Ascending aorta (tissue), 2 donors: ENCODE results near the gene CXXC1. TPM values are rescaled to one million over a fixed set of nuclear protein-coding genes. Genes with fewer than 3 reads are reported as not detected.
"Not testable (repeated sequence)": the region's sequence is repeated elsewhere in the genome, so short reads cannot be mapped to it uniquely, and the experiment has no call there.

ENCODE experiments used
- DNase-seq, 2 donors: peaks; one replicate each; pipeline ENCODE4 v3.0.0-alpha.2; 2019; ENCODE audit warnings: low spot score in 2 of 2
- H3K27ac ChIP-seq, 2 donors: fragments of 200-600 bp; sonication (generic); one replicate each; pipeline ENCODE4 v1.5.1; 2016 to 2017; ENCODE audit warnings: mild to moderate bottlenecking in 1 of 2
- H3K27me3 ChIP-seq: fragments of 200-600 bp; sonication (generic); one replicate; pipeline ENCODE4 v1.5.1; 2017
- H3K36me3 ChIP-seq, 2 donors: fragments of 200-600 bp; sonication (generic); one replicate each; pipeline ENCODE4 v1.5.1; 2016
- H3K4me1 ChIP-seq, 2 donors: fragments of 200-600 bp; sonication (generic); one replicate each; pipeline ENCODE4 v1.5.1; 2016 to 2017; ENCODE audit warnings: mild to moderate bottlenecking in 1 of 2
- H3K4me3 ChIP-seq, 2 donors: fragments of 200-600 bp; sonication (generic); one replicate each; pipeline ENCODE4 v1.5.1; 2016 to 2017; ENCODE audit warnings: mild to moderate bottlenecking in 1 of 2
- H3K9me3 ChIP-seq, 2 donors: fragments of 200-600 bp; sonication (generic); one replicate each; pipeline ENCODE4 v1.5.1; 2016
- intact Hi-C: fragments of 100-400 bp; cut with DNase I; formaldehyde crosslinking; loops from one replicate; pipeline ENCODE4 v1.15.1; 2023
- total RNA-seq: library from RNA; depleted of rRNA; stranded (reverse); fragments of >200 nt; gene quantifications from one replicate; pipeline ENCODE4 v1.1.0, GENCODE V29; 2016
- TF ChIP-seq, protein P1 (sequence below), 3 experiments: fragments of 200-600 bp in 2 of 3; fragments of 450-650 bp in 1 of 3; sonication (generic) in 2 of 3; IDR thresholded peaks; one replicate each; pipeline ENCODE4 v1.5.1; 2016 to 2019; ENCODE audit warnings: antibody characterized with exemption in 3 of 3, mild to moderate bottlenecking in 1 of 3, moderate library complexity in 1 of 3

CXXC1 gene
- total RNA-seq, 1 donor from 2014 or later, result 171 TPM

DNA sequence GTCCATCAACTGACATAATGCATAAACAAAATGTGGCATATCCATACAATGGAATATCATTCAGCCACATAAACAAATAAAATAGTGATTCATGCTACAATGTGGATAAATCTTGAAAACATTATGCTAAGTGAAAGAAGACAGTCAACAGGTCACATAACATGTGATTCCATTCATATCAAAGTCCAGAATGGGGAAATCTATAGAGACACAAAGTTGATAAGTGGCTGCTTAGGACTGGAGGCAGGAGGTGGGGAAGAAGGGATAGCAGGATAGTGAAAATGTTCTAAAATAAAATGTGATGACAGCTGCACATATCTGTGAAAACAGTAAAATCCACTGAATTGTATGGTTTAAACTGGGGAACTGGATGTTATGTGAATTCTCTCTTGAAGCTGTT, 39.9 kb downstream of the CXXC1 start:
- Histone ChIP-seq H3K36me3 (no peaks in the 10 kb centered on the region), H3K4me1 (no peaks in the 10 kb centered on the region), H3K4me3 (no peak overlapping the region), H3K27me3 (no peaks in the 10 kb centered on the region), H3K9me3 (no peaks in the 10 kb centered on the region), H3K27ac (no peak overlapping the region)
- TF ChIP-seq, protein P1, sequence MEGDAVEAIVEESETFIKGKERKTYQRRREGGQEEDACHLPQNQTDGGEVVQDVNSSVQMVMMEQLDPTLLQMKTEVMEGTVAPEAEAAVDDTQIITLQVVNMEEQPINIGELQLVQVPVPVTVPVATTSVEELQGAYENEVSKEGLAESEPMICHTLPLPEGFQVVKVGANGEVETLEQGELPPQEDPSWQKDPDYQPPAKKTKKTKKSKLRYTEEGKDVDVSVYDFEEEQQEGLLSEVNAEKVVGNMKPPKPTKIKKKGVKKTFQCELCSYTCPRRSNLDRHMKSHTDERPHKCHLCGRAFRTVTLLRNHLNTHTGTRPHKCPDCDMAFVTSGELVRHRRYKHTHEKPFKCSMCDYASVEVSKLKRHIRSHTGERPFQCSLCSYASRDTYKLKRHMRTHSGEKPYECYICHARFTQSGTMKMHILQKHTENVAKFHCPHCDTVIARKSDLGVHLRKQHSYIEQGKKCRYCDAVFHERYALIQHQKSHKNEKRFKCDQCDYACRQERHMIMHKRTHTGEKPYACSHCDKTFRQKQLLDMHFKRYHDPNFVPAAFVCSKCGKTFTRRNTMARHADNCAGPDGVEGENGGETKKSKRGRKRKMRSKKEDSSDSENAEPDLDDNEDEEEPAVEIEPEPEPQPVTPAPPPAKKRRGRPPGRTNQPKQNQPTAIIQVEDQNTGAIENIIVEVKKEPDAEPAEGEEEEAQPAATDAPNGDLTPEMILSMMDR (IDR thresholded peaks at IDR 0.05), result no peak
- DNase-seq, result no peak
- intact Hi-C loops, result no loop called here

DNA sequence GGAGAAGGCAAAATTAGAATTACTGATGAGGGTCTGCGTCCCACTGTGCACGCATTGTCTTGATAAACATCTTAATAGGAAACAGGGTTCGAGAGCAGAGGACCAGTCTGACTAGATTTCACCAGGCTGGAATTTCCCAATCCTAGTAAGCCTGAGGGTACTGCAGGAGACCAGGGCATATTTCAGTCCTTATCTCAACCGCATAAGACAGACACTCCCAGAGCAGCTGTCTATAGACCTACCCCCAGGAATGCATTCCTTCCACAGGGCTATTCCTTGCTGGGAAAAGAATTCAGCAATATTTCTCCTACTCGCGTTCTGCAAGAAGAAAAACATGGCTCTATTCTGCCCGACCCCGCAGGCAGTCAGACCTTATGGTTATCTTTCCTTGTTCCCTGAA, 45.7 kb downstream of the CXXC1 start:
- H3K27ac ChIP-seq, H3K4me1 ChIP-seq, intact Hi-C loops, H3K4me3 ChIP-seq, H3K9me3 ChIP-seq, H3K36me3 ChIP-seq, DNase-seq, H3K27me3 ChIP-seq: not testable (repeated sequence)

GRCh38 chr18:50240080-50240563, 47.4 kb downstream of the CXXC1 start:
- intact Hi-C loops, result no loop called here
- Histone ChIP-seq H3K9me3 (no peaks in the 10 kb centered on the region), H3K27me3 (no peaks in the 10 kb centered on the region), H3K36me3 (no peaks in the 10 kb centered on the region), H3K4me1 (no peaks in the 10 kb centered on the region), H3K4me3 (no peak overlapping the region), H3K27ac (no peak overlapping the region)
- TF ChIP-seq, protein P1 (IDR thresholded peaks at IDR 0.05), result no peak
- DNase-seq, result no peak

DNA sequence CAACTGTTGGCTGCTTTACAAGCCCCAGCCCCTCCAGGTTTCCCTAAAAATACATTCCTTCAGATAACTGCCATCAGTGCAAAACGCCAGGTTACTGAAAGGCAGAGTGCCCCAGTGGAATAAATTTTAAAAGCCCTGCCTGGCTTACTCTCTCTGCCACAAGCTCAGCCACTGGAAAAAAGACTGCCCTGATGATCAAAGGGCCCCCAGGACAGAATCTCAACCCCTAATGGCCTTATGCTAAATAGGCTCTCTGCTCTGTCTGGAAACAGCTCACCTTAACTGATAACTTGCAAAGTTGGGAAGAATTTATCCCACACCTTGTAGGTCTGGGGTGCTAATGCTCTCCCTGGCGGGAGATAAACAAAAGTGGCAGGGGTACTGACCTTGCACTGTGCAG, 55.1 kb downstream of the CXXC1 start:
- Histone ChIP-seq H3K27ac (no peak overlapping the region), H3K36me3 (no peaks in the 10 kb centered on the region), H3K4me3 (no peak overlapping the region), H3K4me1 (no peaks in the 10 kb centered on the region), H3K9me3 (no peaks in the 10 kb centered on the region), H3K27me3 (no peaks in the 10 kb centered on the region)
- intact Hi-C loops, result no loop called here
- TF ChIP-seq, protein P1 (IDR thresholded peaks at IDR 0.05), result no peak
- DNase-seq, result no peak

Other genes with a start within 250 kb of the CXXC1 start
- gene MYO5B, start 92.5 kb downstream of the CXXC1 start, total RNA-seq, result 0.21 TPM
- gene CFAP53, start 21.2 kb downstream of the CXXC1 start, total RNA-seq, result not detected
- gene MBD1, start 6.2 kb downstream of the CXXC1 start, total RNA-seq, result 53.4 TPM
- gene SKA1, start 87.4 kb upstream of the CXXC1 start, total RNA-seq, result not detected